NCI-H82 treated with DMSO at 0.1 percent for 48 hours (cell line): Measurements from ENCODE around the gene USP20.

ENCODE experiments used
- DNase-seq: peaks from one replicate; lab custom pipeline; 2025; ENCODE audit not compliant: unreplicated experiment; lab: John Stamatoyannopoulos, UW

USP20 gene

GRCh38 chr9:129823542-129823934 lies 11.7 kb upstream of the USP20 start:
- DNase-seq, result no peak

GRCh38 chr9:129823935-129824601 lies 11.2 kb upstream of the USP20 start, which contains the start of gene TOR1A:
Gene TOR1A (minus strand): TSS chr9:129824136. CDS start chr9:129824085, 51 bp downstream.
- peak; percentile 92 for DNase-seq

- peak; percentile 77 for DNase-seq
Observed at GRCh38 chr9:129826344-129826743, 8.9 kb upstream of the USP20 start.

- DNase-seq, result no peak
Observed at GRCh38 chr9:129826759-129827158, 8.5 kb upstream of the USP20 start.

- no peak for DNase-seq
Observed at GRCh38 chr9:129828051-129828450, 7.2 kb upstream of the USP20 start.

- DNase-seq, result no peak
Observed at GRCh38 chr9:129828969-129829368, 6.3 kb upstream of the USP20 start.

GRCh38 chr9:129832982-129833381 lies 2.3 kb upstream of the USP20 start:
- no peak for DNase-seq

- DNase-seq, result no peak
Observed at GRCh38 chr9:129834489-129835127, 650 bp upstream of the USP20 start.

- DNase-seq, result no peak
Observed at GRCh38 chr9:129835860-129836223, 584 bp downstream of the USP20 start.

GRCh38 chr9:129836311-129837007 lies 1.2 kb downstream of the USP20 start:
- DNase-seq, result no peak

GRCh38 chr9:129838707-129839259 lies 3.5 kb downstream of the USP20 start:
- DNase-seq, result no peak

GRCh38 chr9:129839324-129840023 lies 4.2 kb downstream of the USP20 start:
- no peak for DNase-seq

GRCh38 chr9:129840034-129840433 lies 4.8 kb downstream of the USP20 start:
- no peak for DNase-seq

- DNase-seq, result peak; percentile 36
Observed at GRCh38 chr9:129841071-129841470, 5.8 kb downstream of the USP20 start.

GRCh38 chr9:129845373-129845772 lies 10.1 kb downstream of the USP20 start:
- peak; percentile 78 for DNase-seq

- DNase-seq, result no peak
Observed at GRCh38 chr9:129848712-129849441, 13.6 kb downstream of the USP20 start.

- no peak for DNase-seq
Observed at GRCh38 chr9:129849901-129850300, 14.6 kb downstream of the USP20 start.

GRCh38 chr9:129850821-129851550 lies 15.7 kb downstream of the USP20 start:
- no peak for DNase-seq

- DNase-seq, result no peak
Observed at GRCh38 chr9:129851821-129852220, 16.6 kb downstream of the USP20 start.

GRCh38 chr9:129852579-129852978 lies 17.3 kb downstream of the USP20 start:
- no peak for DNase-seq
